Activated T-helper 2 cell treated with anti-CD3 and anti-CD28 coated beads, Interferon-gamma antibody, Interleukin-2, Interleukin-4, amounts not matched to agents 10 μg/mL and 5 μg/mL and 100 μg/mL, durations not matched to agents 14 hours and 24 hours and 36 hours (primary cell): Measurements from ENCODE around the gene KHDRBS1. TPM values are rescaled to one million over a fixed set of nuclear protein-coding genes. Genes with fewer than 3 reads are reported as not detected.
"Not testable (repeated sequence)": the region's sequence is repeated elsewhere in the genome, so short reads cannot be mapped to it uniquely, and the experiment has no call there.

Experiments
- DNase-seq: peaks from one replicate; pipeline ENCODE4 v3.0.0; 2021; ENCODE audit warnings: low spot score
- H3K27ac Mint-ChIP-seq: one replicate; pipeline ENCODE4 v1.8.0; 2021; ENCODE audit warnings: mixed read lengths
- H3K27me3 Mint-ChIP-seq: one replicate; pipeline ENCODE4 v1.8.0; 2021; ENCODE audit warnings: low read depth, mixed read lengths
- H3K36me3 Mint-ChIP-seq: one replicate; pipeline ENCODE4 v1.8.0; 2021; ENCODE audit warnings: low read depth, mixed read lengths
- H3K4me1 Mint-ChIP-seq: one replicate; pipeline ENCODE4 v1.8.0; 2021; ENCODE audit warnings: low read depth, mixed read lengths
- H3K4me3 Mint-ChIP-seq: one replicate; pipeline ENCODE4 v1.8.0; 2021; ENCODE audit warnings: low read depth, mild to moderate bottlenecking, moderate library complexity, mixed read lengths
- H3K9me3 Mint-ChIP-seq: one replicate; pipeline ENCODE4 v1.8.0; 2021; ENCODE audit warnings: mixed read lengths
- intact Hi-C: fragments of 100-400 bp; cut with micrococcal nuclease; formaldehyde crosslinking; loops from one replicate; pipeline ENCODE4 v1.15.1; 2023
- total RNA-seq: library from RNA; stranded (reverse); gene quantifications from 2 replicates; pipeline ENCODE4 v1.2.3, GENCODE V29; 2022

Gene KHDRBS1
- total RNA-seq, 1 donor from 2014 or later: 178 TPM

GRCh38 chr1:32055416-32055815, 41.7 kb downstream of the KHDRBS1 start:
- no peaks in the 10 kb centered on the region for H3K27me3 Mint-ChIP-seq
- no peaks in the 10 kb centered on the region for H3K9me3 Mint-ChIP-seq
- peaks cover 72% of the 10 kb centered on the region for H3K36me3 Mint-ChIP-seq
- intact Hi-C loops: no loop called here
- no peak overlapping the region for H3K27ac Mint-ChIP-seq
- H3K4me3 Mint-ChIP-seq: no peak overlapping the region
- no peak for DNase-seq
- H3K4me1 Mint-ChIP-seq: peaks cover 1% of the 10 kb centered on the region

- Mint-ChIP-seq H3K9me3 (no peaks in the 10 kb centered on the region), H3K4me3 (no peak overlapping the region), H3K27me3 (no peaks in the 10 kb centered on the region), H3K36me3 (peaks cover 75% of the 10 kb centered on the region), H3K4me1 (peaks cover 1% of the 10 kb centered on the region), H3K27ac (no peak overlapping the region)
- DNase-seq: no peak
- intact Hi-C loops: no loop called here
These were observed 42.9 kb downstream of the KHDRBS1 start for GRCh38 chr1:32056598-32056997.

- Mint-ChIP-seq H3K27me3 (no peaks in the 10 kb centered on the region), H3K4me3 (no peak overlapping the region), H3K9me3 (no peaks in the 10 kb centered on the region), H3K4me1 (peaks cover 7% of the 10 kb centered on the region), H3K36me3 (peaks cover 65% of the 10 kb centered on the region), H3K27ac (no peak overlapping the region)
- no peak for DNase-seq
- intact Hi-C loops: no loop called here
These were observed 47.2 kb downstream of the KHDRBS1 start for GRCh38 chr1:32060914-32061313.

DNA sequence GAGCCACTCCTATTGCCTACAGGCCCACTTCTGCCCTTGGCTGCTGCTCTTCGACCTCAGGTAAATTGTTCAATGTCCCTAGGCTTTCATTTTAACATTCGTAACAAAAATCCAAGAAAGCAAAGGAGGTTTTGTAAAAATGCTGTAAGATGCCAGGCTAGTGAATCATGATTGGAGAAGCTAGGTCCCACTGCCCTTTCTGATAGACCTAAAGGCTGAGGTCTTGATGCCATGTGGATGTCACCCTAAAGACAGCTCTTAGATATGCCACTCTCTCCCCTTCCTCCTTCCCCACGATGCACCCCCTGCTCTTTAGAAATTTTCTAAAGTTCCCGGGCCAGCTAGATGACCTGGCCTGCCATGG, 49.2 kb downstream of the KHDRBS1 start:
- no peaks in the 10 kb centered on the region for H3K9me3 Mint-ChIP-seq
- peaks cover 13% of the 10 kb centered on the region for H3K4me1 Mint-ChIP-seq
- no peaks in the 10 kb centered on the region for H3K27me3 Mint-ChIP-seq
- no peak for DNase-seq
- H3K27ac Mint-ChIP-seq: no peak overlapping the region
- no peak overlapping the region for H3K4me3 Mint-ChIP-seq
- H3K36me3 Mint-ChIP-seq: peaks cover 56% of the 10 kb centered on the region
- intact Hi-C loops: no loop called here

DNA sequence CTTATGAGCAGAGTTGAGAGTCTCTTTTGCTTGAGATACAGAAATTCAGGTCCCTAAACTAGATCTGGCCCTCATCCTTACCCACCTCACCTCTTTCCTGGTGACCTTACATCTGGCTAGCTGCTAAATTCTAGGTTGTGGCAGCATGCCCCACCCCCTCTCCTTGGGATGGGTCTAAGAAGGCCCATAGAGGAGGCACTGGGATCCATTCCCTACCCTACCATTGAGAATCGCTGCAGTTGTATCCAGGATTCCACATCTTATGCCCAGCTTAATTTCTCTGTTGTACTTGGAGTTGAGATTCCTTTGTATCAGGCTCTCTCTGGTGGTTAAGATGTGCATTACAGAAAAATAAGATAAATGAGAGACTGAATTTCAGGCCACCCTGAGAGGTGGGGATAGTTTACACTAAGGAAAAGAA, 49.6 kb downstream of the KHDRBS1 start:
- Mint-ChIP-seq H3K27me3 (no peaks in the 10 kb centered on the region), H3K9me3 (no peaks in the 10 kb centered on the region), H3K36me3 (peaks cover 52% of the 10 kb centered on the region), H3K4me1 (peaks cover 13% of the 10 kb centered on the region), H3K27ac (peak overlapping the region; percentile 58), H3K4me3 (no peak overlapping the region)
- intact Hi-C loops: no loop called here
- DNase-seq: no peak

GRCh38 chr1:32065613-32066488, 52.2 kb downstream of the KHDRBS1 start:
- peaks cover 13% of the 10 kb centered on the region for H3K4me1 Mint-ChIP-seq
- H3K4me3 Mint-ChIP-seq, intact Hi-C loops, H3K27ac Mint-ChIP-seq, H3K9me3 Mint-ChIP-seq, DNase-seq, H3K27me3 Mint-ChIP-seq: not testable (repeated sequence)
- peaks cover 32% of the 10 kb centered on the region for H3K36me3 Mint-ChIP-seq

- no peak for DNase-seq
- Mint-ChIP-seq H3K27me3 (no peaks in the 10 kb centered on the region), H3K9me3 (no peaks in the 10 kb centered on the region), H3K27ac (no peak overlapping the region), H3K4me3 (no peak overlapping the region), H3K36me3 (peaks cover 25% of the 10 kb centered on the region), H3K4me1 (peaks cover 13% of the 10 kb centered on the region)
- intact Hi-C loops: no loop called here
These were observed 52.8 kb downstream of the KHDRBS1 start for GRCh38 chr1:32066489-32066873.

DNA sequence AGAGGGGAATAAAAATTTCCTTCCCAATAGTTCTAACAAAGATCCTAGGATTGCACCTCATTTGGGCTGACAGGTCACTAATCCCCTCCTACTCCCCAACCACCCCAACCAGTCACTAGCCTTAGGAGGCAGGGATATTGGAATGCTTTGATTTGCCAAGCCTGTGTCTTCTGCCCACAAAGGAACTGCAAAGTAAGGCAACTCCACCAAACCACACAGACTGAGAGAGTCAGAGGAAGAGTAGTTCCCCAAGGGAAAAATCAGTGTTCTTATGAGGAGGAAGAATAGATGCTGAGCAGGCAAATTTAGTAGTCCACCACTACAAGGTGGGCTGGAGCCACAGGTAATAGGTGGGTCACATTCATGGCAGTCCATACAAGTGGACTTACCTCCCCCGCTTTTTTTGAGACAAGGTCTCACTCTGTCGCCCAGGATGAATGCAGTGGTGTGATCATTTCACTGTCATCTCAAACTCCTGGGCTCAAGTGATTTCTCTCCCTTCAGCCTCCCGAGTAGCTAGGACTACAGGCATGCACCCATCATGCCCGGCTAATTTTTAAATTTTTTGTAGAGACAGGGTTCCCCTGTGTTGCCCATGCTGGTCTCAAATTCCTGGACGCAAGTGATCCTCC, 55.4 kb downstream of the KHDRBS1 start:
- H3K27ac Mint-ChIP-seq: no peak overlapping the region
- no peaks in the 10 kb centered on the region for H3K9me3 Mint-ChIP-seq
- H3K4me1 Mint-ChIP-seq: peaks cover 20% of the 10 kb centered on the region
- peaks cover 6% of the 10 kb centered on the region for H3K36me3 Mint-ChIP-seq
- intact Hi-C loops: no loop called here
- DNase-seq: no peak
- H3K27me3 Mint-ChIP-seq: no peaks in the 10 kb centered on the region
- H3K4me3 Mint-ChIP-seq: no peak overlapping the region

DNA sequence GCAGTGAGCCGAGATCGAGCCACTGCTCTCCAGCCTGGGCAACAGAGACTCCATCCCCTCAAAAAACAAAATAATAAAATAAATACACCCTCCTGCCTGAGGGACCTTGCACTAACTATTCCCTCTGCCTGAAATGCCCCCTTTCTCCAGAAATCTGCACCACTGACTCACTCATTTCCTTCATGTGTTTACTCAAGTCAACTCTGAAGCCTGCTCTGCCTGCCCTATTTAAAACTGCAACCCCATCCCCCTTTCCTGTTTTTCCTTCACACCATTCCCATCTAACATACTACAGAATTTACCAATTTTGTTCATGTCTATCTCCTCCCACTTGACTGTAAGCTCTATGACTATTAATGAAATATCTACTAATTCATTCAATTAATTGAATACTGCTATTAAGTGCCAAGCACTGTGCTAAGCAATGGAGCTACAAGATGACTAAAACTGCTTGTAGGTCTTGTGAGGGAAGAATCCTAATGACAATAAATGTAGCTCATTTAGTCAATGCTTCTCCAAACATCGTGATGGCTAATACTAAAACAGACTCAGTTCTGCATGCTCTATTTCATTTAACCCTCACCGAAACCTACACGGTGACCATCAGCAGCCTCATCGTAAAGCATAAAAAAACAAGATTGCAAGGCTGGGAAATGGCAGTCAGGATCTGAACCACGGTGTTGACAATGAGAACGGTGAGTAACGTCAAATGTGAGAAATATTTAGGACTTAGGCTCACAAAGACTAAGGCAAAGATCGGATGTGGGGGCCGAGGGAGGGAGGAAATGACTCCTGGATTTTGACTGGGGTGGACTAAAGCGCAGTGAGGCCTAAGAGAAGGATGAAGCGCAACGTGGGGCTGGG, 58.3 kb downstream of the KHDRBS1 start:
- DNase-seq: no peak
- Mint-ChIP-seq H3K36me3 (peaks cover 22% of the 10 kb centered on the region), H3K4me3 (peak overlapping the region; percentile 87), H3K9me3 (no peaks in the 10 kb centered on the region), H3K27me3 (no peaks in the 10 kb centered on the region), H3K27ac (peak overlapping the region; percentile 85), H3K4me1 (peaks cover 27% of the 10 kb centered on the region)
- intact Hi-C loops: loop anchor here (1.0 to 10.0 kb wide), 6 partner anchors 35 to 965 kb away; partner anchors contain the start of genes AK2, KHDRBS1, PEF1 and ZBTB8OS

DNA sequence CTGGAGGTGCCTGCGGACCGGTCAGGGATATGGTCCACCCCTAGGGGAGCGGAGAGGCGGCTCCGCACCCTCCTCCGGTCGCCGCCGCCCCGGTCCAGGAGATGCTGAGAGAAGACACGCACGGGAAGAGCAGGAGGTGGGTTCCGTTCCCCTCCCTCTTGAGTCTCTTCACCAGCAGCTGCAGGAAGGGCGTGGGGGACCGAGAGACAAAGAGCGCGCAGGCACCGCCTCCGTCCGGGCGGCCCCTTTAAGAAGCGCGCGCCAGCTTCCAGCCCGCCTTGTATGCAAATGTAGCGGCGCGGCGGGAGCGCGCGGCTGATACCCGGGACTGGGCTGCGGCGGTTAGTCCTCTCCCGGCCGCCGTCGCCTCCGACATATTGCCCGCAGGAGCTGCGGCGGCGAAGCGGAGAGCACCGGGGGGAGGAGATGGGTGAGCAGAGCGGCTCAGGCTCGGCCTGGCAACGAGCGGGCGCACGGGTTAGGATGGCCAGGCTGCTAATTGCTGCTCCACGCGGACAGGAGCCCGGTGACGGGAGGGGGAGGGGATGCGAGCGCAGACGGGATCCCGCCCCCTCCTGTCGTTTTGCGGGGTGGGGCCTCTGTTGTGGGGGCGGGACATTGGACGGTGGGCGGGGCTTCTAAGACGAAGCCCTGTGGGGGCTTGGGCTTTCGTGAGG, 59.1 kb downstream of the KHDRBS1 start, which contains the start of gene TMEM39B:
Gene TMEM39B (plus strand): TSS at position 318 of the 677 bp plus-strand sequence. CDS start 109 bp downstream, at position 427.
- intact Hi-C loops: loop anchor here (1.0 to 10.0 kb wide), 6 partner anchors 35 to 964 kb away; partner anchors contain the start of genes AK2, KHDRBS1, PEF1 and ZBTB8OS
- peak within 1 kb of the TSS; percentile 85 for H3K27ac Mint-ChIP-seq
- no peaks in the 10 kb centered on the region for H3K27me3 Mint-ChIP-seq
- H3K4me1 Mint-ChIP-seq: peaks cover 32% of the 10 kb centered on the region
- H3K36me3 Mint-ChIP-seq: peaks cover 30% of the 10 kb centered on the region
- peak; percentile 94 for DNase-seq
- H3K9me3 Mint-ChIP-seq: no peaks in the 10 kb centered on the region
- H3K4me3 Mint-ChIP-seq: peak within 1 kb of the TSS; percentile 87

GRCh38 chr1:32073299-32074229, 59.9 kb downstream of the KHDRBS1 start:
- H3K27me3 Mint-ChIP-seq: no peaks in the 10 kb centered on the region
- no peak for DNase-seq
- intact Hi-C loops: loop anchor here (2.0 to 10.0 kb wide), 3 partner anchors 107 to 963 kb away; partner anchors contain the start of genes AK2 and PEF1
- H3K27ac Mint-ChIP-seq: peak overlapping the region; percentile 85
- no peaks in the 10 kb centered on the region for H3K9me3 Mint-ChIP-seq
- peaks cover 33% of the 10 kb centered on the region for H3K36me3 Mint-ChIP-seq
- peak overlapping the region; percentile 87 for H3K4me3 Mint-ChIP-seq
- peaks cover 32% of the 10 kb centered on the region for H3K4me1 Mint-ChIP-seq
